HUES48 (cell line): ENCODE measurements around the gene GRIK3.

ENCODE experiments used
- H3K27ac ChIP-seq: one replicate; pipeline ENCODE4 v1.7.0; 2013; ENCODE audit warnings: low read depth, low read length, inconsistent platforms
- H3K27me3 ChIP-seq: 2 replicates; pipeline ENCODE4 v1.6.1; 2013; ENCODE audit warnings: mild to moderate bottlenecking, low read length; ENCODE audit not compliant: control insufficient read depth, insufficient read depth
- H3K36me3 ChIP-seq: 2 replicates; pipeline ENCODE4 v1.6.1; 2013; ENCODE audit warnings: low read length; ENCODE audit not compliant: control insufficient read depth, insufficient read depth
- H3K4me1 ChIP-seq: 2 replicates; pipeline ENCODE4 v1.6.1; 2013; ENCODE audit warnings: mild to moderate bottlenecking, low read length; ENCODE audit not compliant: control insufficient read depth, insufficient read depth
- H3K4me3 ChIP-seq: 2 replicates; pipeline ENCODE4 v1.5.1; 2013; ENCODE audit warnings: mild to moderate bottlenecking, low read depth, low read length
- H3K9ac ChIP-seq: 2 replicates; pipeline ENCODE4 v1.6.1; 2013; ENCODE audit warnings: mild to moderate bottlenecking, low read depth, low read length, moderate library complexity
- H3K9me3 ChIP-seq: 2 replicates; pipeline ENCODE4 v1.6.1; 2013; ENCODE audit warnings: low read length; ENCODE audit not compliant: control insufficient read depth, insufficient read depth

Gene GRIK3

DNA sequence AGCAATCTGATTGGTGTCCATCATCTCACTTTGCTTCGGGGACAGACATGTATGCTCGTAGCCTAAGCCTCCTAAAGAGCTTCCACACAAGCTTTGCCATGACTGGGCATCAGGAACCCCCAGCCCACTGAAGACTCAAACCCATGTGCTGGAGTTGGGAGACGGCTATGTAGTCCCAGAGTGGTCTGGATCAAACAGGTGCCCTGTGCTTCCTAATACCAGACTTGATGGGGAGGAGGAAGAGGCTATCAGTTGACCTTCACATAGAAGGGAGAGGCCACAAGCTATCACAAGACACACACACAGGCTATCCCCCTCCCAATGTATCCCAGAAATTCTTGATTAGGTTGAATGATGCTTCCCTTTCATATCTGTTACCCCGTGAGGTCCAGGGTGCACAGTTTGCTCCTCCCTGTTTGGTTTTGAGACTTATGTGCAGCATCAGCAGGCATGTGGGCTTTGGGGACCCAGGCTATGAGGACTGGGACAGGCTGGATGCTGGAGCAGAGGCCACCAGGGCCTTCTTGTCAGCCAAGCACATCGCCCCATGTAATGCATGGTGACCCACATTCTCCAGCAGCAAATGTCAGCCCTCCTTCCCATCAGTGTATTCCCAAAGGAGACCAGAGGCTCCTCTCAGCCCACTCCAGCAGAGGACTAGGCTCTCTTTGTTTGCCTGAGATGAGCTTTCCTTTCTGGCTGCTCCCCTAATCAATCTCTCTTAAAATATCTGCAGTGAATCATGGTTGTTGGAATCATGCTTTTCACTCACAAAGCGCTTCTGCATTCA is 159.8 kb downstream of the GRIK3 start:
- no peaks in the 10 kb centered on the region for H3K36me3 ChIP-seq
- H3K9ac ChIP-seq = no peak overlapping the region
- no peak overlapping the region for H3K4me3 ChIP-seq
- H3K27me3 ChIP-seq = no peaks in the 10 kb centered on the region
- no peaks in the 10 kb centered on the region for H3K4me1 ChIP-seq
- no peaks in the 10 kb centered on the region for H3K9me3 ChIP-seq
- no peak overlapping the region for H3K27ac ChIP-seq

DNA sequence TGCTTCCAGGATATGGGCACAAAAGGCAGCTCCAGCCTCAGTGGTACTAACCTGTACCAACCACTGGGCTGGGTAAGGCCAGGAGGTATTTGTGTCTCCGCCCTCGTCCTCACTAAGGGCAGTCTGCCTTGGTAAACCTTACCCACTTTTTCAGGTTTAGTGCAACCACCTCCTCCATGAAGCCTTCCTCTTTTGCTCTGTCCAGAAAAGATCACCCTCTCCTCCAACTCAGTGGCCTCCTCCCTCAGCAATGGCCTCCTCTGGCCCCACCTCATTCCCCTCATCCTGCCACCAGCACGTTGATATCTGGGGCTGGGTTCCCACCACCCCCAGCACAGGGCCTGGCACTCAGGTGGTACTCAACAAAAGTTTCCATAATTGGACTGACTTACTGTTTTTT is 161.5 kb downstream of the GRIK3 start:
- H3K4me3 ChIP-seq = no peak overlapping the region
- H3K27ac ChIP-seq = no peak overlapping the region
- no peaks in the 10 kb centered on the region for H3K4me1 ChIP-seq
- H3K9ac ChIP-seq = no peak overlapping the region
- no peaks in the 10 kb centered on the region for H3K9me3 ChIP-seq
- no peaks in the 10 kb centered on the region for H3K36me3 ChIP-seq
- H3K27me3 ChIP-seq = no peaks in the 10 kb centered on the region

DNA sequence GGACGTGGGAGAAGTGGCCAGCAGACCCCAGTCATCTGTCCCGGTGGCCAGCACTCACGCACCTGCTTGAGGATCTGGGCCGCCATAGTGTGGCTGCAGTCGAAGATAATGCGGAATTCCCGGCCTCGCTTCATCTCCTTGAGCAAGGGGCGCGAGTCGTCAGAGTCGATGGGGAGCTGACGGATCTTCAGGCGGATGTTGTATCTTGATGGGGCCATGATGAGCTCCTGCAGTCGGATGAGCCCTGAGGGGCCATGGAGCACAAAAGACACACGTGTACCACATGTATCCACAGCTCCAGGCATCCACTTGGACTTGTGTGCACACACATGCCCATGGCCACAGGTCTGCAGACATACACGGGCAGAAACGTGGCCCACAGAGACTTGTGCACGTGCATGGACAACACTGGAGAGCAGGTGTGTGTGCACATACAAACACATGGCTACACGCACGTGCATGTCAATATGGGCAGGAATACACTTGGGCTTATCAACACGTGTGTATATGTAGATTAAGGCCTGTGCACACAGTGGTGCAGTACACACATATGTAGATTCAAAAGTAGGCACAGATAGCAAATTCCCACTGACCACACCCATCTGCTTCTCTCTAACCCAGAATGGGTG is 162.1 kb downstream of the GRIK3 start:
- no peak overlapping the region for H3K27ac ChIP-seq
- H3K4me3 ChIP-seq = no peak overlapping the region
- no peaks in the 10 kb centered on the region for H3K27me3 ChIP-seq
- H3K4me1 ChIP-seq = no peaks in the 10 kb centered on the region
- no peak overlapping the region for H3K9ac ChIP-seq
- H3K9me3 ChIP-seq = no peaks in the 10 kb centered on the region
- no peaks in the 10 kb centered on the region for H3K36me3 ChIP-seq

DNA sequence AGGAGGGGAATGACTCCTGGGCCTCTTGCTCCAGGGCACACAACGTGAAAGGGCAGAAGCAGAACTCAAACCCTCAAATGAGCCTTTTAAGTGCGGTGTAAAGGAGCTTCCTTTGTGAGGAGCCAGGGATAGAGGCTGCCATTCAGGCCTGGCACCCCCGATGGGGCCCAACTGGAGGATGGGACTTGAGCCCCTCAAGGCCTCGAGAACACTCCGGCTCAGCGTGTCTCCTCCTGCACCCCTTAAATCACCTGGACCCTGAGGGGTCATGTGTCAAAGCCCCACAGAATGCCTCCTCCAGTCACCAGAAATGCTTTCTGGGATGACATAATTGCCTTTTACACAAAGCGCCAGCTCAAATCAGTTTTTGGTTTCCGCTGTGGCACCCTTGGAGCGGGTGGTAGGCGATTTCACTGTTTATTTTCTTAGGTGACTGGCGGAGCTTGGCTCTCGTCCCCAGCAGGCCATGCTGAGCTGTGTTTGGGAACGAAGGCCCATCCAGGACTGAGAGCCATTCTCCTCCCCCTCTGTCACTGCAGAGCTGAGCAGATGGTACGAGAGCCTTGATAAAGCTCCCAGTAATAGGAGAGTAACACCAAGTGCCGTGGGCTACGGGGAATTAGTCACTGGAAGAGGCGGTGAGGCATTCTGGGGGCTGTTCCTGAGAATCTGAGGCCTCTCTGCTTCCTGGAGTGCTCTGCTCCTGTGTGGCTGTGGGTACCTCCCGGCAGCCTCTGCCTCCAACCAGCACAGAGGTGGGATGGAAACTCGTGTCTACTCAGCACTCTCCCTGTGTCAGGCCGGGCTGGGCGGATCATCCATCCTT is 163.0 kb downstream of the GRIK3 start:
- Histone ChIP-seq H3K4me3 (no peak overlapping the region), H3K9me3 (no peaks in the 10 kb centered on the region), H3K36me3 (no peaks in the 10 kb centered on the region), H3K27me3 (no peaks in the 10 kb centered on the region), H3K9ac (no peak overlapping the region), H3K27ac (no peak overlapping the region), H3K4me1 (no peaks in the 10 kb centered on the region)

DNA sequence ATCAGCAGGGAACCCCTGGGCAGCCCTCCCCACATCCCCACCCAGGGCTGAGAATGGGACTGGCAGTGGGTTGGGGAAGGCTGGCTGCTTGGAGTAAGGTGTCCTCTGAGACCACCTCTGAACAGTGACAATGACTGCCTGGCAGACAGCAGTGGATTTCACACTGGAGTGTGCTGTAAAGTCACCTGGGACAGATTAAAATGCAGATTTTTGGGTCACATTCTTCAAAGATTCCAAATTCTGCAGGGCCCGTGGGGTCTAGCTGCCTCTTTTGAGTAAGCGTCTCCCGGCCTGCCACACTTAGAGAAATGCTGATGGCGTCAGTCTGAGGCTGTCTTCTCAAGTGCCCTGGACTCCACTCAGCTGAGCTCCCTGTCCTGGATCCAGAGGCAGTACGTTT is 164.5 kb downstream of the GRIK3 start:
- Histone ChIP-seq H3K36me3 (no peaks in the 10 kb centered on the region), H3K4me1 (no peaks in the 10 kb centered on the region), H3K27ac (no peak overlapping the region), H3K9me3 (no peaks in the 10 kb centered on the region), H3K4me3 (no peak overlapping the region), H3K27me3 (no peaks in the 10 kb centered on the region), H3K9ac (no peak overlapping the region)

DNA sequence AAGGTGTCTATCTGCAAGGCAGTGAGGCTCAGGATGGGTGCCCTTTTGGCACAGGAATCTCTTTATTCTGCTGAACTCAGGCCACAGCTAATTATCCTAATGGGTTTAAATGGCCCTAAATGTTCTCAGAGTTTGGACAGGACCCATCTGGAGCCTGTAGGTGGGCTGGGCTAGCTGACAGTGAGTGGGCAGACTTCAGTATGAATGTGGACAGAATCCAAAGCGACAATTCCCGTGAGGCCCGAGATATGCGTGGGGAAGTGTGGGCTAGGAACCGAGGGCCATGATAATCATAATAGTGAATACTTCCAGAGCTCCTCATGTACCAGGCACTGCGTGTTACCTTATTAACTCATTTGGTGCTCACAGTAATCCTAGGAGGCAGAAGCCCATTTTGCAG is 165.3 kb downstream of the GRIK3 start:
- H3K9ac ChIP-seq = no peak overlapping the region

DNA sequence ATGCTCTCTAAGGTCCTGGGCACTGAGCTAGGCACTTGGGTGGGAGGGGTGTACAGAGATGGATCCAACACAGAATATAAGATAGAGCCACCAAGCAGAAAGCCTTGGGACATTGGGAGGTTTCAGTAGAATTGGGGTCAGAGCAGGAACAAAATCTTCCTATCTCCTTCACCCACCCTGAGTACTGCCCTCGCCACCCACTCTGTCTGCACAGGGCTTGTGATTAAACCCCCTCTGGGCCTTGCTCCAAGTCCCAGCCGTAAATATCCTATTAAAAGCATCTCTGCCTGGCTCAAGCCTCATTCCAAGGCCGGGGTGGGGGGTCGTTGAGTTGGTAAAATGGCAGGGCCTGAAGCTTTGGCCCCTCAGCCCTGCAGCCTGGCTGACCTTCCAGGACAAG is 166.7 kb downstream of the GRIK3 start:
- H3K4me1 ChIP-seq = no peaks in the 10 kb centered on the region
- no peaks in the 10 kb centered on the region for H3K27me3 ChIP-seq
- H3K9ac ChIP-seq = no peak overlapping the region
- no peak overlapping the region for H3K4me3 ChIP-seq
- H3K27ac ChIP-seq = no peak overlapping the region
- H3K9me3 ChIP-seq = no peaks in the 10 kb centered on the region
- no peaks in the 10 kb centered on the region for H3K36me3 ChIP-seq

More for the DNA sequence above, 165.3 kb downstream of the GRIK3 start:
- H3K27me3 ChIP-seq = no peaks in the 10 kb centered on the region
- H3K4me3 ChIP-seq = no peak overlapping the region
- no peak overlapping the region for H3K27ac ChIP-seq
- no peaks in the 10 kb centered on the region for H3K4me1 ChIP-seq
- H3K36me3 ChIP-seq = no peaks in the 10 kb centered on the region
- no peaks in the 10 kb centered on the region for H3K9me3 ChIP-seq

DNA sequence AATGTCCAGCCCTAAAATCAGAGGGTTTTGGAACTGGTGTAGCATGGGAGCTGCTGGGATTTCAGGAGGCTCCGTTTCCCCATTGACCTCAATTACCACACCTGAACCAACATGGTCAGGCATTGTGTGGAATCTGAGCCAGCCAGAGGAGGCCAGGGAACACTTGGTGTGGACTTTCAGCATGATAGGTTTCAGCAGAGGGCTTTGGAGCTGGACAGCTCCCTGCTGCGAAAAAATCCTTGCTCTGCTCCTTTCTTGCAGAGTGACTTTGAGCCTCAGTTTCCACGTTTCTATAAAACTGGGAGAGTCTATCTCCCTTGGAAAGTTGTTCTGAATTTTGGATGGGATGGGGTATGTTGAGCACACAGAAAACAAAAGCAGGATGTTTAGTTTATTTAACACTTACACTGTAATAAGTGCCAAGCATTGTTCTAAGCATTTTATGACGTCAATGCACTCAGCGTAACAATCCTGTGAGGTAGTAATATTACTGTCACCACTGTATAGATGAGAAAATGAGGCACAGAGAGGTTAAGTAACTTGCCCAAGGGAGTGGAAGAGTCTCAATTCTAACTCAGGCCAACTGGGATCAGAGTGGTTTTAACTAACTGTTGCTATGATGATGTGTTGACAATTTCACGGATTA is 168.0 kb downstream of the GRIK3 start:
- H3K9me3 ChIP-seq = no peaks in the 10 kb centered on the region
- no peak overlapping the region for H3K9ac ChIP-seq
- H3K4me3 ChIP-seq = no peak overlapping the region
- no peaks in the 10 kb centered on the region for H3K36me3 ChIP-seq
- H3K27ac ChIP-seq = no peak overlapping the region
- no peaks in the 10 kb centered on the region for H3K4me1 ChIP-seq
- H3K27me3 ChIP-seq = no peaks in the 10 kb centered on the region

DNA sequence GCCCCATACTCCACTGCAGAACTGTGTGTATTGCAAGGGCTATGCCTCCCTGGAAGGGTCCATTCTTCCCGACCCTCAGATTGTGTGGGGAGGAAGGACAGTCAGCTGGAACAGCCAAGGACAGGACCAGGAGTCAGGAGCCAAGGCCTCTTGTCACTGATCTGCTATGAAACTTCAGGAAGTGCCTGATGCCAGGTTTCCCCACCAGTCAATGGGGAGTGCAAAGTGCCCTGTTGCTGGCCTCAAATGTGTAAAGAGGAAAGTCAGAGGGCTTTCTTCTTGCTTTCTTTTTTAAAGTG is 168.8 kb downstream of the GRIK3 start:
- Histone ChIP-seq H3K4me1 (no peaks in the 10 kb centered on the region), H3K9me3 (no peaks in the 10 kb centered on the region), H3K4me3 (no peak overlapping the region), H3K27ac (no peak overlapping the region), H3K9ac (no peak overlapping the region), H3K36me3 (no peaks in the 10 kb centered on the region), H3K27me3 (no peaks in the 10 kb centered on the region)

DNA sequence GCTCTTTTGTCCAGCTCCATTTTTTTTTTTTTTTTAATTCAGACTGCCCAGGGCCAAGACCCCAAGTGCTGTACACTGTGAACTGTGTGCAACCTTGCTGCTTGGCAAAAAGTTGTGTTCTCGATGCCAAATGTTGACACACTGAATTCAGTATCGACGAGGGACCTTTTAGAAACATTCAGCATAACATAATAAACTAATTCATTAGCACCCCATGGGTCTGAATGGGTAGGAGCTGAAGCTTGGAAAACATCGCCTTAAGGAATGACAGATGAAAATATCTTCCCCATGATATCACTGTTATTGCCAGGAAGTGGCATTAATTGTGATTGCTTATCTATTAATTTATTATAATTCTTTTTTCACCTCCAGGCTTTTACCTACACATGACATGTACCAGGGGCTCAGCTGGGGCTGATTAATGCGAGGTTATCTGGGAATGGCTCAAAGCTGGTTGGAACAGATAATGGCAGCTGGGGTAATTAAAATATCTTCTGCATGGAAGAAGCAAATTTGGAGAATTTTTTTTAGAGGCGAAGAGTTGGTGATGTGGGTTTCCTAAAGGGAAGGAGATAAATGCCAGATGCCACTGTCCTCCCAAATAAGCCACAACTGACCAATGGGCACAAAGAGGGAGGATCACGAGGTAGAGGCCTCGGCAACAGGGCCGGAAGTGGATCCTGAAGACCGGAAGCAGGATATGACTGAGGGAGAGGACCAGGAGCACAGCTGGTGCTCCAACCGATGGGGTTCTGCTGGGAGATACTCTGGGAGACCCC is 169.3 kb downstream of the GRIK3 start:
- no peaks in the 10 kb centered on the region for H3K27me3 ChIP-seq
- no peaks in the 10 kb centered on the region for H3K36me3 ChIP-seq
- no peak overlapping the region for H3K27ac ChIP-seq
- no peak overlapping the region for H3K9ac ChIP-seq
- no peaks in the 10 kb centered on the region for H3K4me1 ChIP-seq
- H3K9me3 ChIP-seq = no peaks in the 10 kb centered on the region
- H3K4me3 ChIP-seq = no peak overlapping the region
